ENCODE measurements around the gene KIF5B.

The KIF5B gene

GRCh38 chr10:31961277-31962074, 94.7 kb downstream of the KIF5B start:
- no peak for DNase-seq (ENCODE audit: low read depth in 2 of 2)

GRCh38 chr10:31959461-31960173, 96.6 kb downstream of the KIF5B start:
- no peak for DNase-seq (ENCODE audit: low read depth in 2 of 2)
